Fibroblast of skin of back (primary cell): ENCODE results near the gene TLNRD1.
A peak's percentile ranks its signal among the peaks of the same experiment; 100 is the strongest.

ENCODE experiments used
- DNase-seq: peaks from one replicate; pipeline ENCODE4 v3.0.0-alpha.2; 2013

Gene TLNRD1

GRCh38 chr15:81002331-81003096 is 1.8 kb downstream of the TLNRD1 start:
- DNase-seq, result peak; percentile 33

GRCh38 chr15:81003097-81003350 is 2.3 kb downstream of the TLNRD1 start:
- DNase-seq, result no peak

GRCh38 chr15:81006124-81006523 is 5.4 kb downstream of the TLNRD1 start:
- DNase-seq, result no peak

- no peak for DNase-seq
Observed at GRCh38 chr15:81007428-81008064, 6.8 kb downstream of the TLNRD1 start.

GRCh38 chr15:81008312-81008711 is 7.6 kb downstream of the TLNRD1 start:
- no peak for DNase-seq

GRCh38 chr15:81010086-81010485 is 9.4 kb downstream of the TLNRD1 start:
- DNase-seq, result no peak

GRCh38 chr15:81011593-81011992 is 10.9 kb downstream of the TLNRD1 start:
- DNase-seq, result peak; percentile 46

GRCh38 chr15:81012588-81012987 is 11.9 kb downstream of the TLNRD1 start:
- no peak for DNase-seq

- DNase-seq, result no peak
Observed at GRCh38 chr15:81013396-81013929, 12.7 kb downstream of the TLNRD1 start.

GRCh38 chr15:81014446-81015093 is 13.8 kb downstream of the TLNRD1 start:
- DNase-seq, result no peak

- DNase-seq, result no peak
Observed at GRCh38 chr15:81015621-81016488, 15.1 kb downstream of the TLNRD1 start.

GRCh38 chr15:81016489-81017068 is 15.9 kb downstream of the TLNRD1 start:
- DNase-seq, result no peak

- DNase-seq, result no peak
Observed at GRCh38 chr15:81018197-81018596, 17.5 kb downstream of the TLNRD1 start.

- no peak for DNase-seq
Observed at GRCh38 chr15:81021321-81021720, 20.6 kb downstream of the TLNRD1 start.

- DNase-seq, result peak; percentile 56
Observed at GRCh38 chr15:81023483-81024264, 23.0 kb downstream of the TLNRD1 start.

- DNase-seq, result no peak
Observed at GRCh38 chr15:81024265-81024872, 23.6 kb downstream of the TLNRD1 start.

GRCh38 chr15:81024936-81025335 is 24.2 kb downstream of the TLNRD1 start:
- DNase-seq, result no peak

GRCh38 chr15:81025721-81026370 is 25.1 kb downstream of the TLNRD1 start:
- DNase-seq, result no peak

GRCh38 chr15:81026836-81027599 is 26.3 kb downstream of the TLNRD1 start:
- peak; percentile 61 for DNase-seq
